Left hindlimb (tissue), 1 donor: ENCODE results near the gene SYT17.
"Not testable (repeated sequence)": the region's sequence is repeated elsewhere in the genome, so short reads cannot be mapped to it uniquely, and the experiment has no call there.

Experiments used
- DNase-seq: peaks from one replicate; pipeline ENCODE4 v3.0.0-alpha.2; 2018

The SYT17 gene

GRCh38 chr16:19174478-19174877, 6.4 kb downstream of the SYT17 start:
- DNase-seq = no peak

GRCh38 chr16:19175492-19176262, 7.6 kb downstream of the SYT17 start:
- no peak for DNase-seq

DNA sequence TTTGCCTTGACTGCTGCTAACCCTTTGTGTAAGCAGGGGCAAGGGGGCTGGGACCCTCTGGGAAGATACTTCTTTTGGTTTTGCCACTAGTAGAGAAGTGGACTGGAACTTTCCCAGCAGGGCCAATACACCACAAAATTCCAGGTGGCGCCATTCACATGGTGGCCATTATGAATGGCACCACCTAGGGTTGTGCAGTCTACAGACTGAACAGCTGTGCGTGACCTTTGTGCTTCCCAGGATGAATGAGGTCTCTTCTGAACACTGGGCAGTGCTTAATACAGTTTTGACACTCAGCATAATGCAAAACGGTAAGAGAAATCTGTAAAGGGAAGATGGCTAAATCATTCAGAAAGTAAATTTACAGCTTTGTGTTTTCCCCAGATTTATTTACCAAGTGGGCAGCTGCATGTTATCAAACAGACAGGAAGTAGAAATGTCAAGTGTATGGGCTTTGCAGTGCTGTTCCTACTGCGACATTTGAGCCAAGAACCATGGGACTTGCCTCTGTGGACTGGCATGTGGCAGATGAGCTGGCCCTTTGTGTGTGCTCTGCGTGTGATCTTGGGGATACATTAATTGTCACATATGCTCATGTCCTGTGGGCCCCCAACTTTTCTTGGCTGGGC, 9.2 kb downstream of the SYT17 start:
- DNase-seq = no peak

GRCh38 chr16:19179546-19180490, 11.8 kb downstream of the SYT17 start:
- peak; percentile 53 for DNase-seq

GRCh38 chr16:19180741-19181140, 12.7 kb downstream of the SYT17 start:
- DNase-seq = no peak

- no peak for DNase-seq
Observed at GRCh38 chr16:19182481-19182880, 14.4 kb downstream of the SYT17 start.

GRCh38 chr16:19183187-19183586, 15.1 kb downstream of the SYT17 start:
- no peak for DNase-seq

GRCh38 chr16:19184823-19185509, 16.9 kb downstream of the SYT17 start:
- DNase-seq = no peak

DNA sequence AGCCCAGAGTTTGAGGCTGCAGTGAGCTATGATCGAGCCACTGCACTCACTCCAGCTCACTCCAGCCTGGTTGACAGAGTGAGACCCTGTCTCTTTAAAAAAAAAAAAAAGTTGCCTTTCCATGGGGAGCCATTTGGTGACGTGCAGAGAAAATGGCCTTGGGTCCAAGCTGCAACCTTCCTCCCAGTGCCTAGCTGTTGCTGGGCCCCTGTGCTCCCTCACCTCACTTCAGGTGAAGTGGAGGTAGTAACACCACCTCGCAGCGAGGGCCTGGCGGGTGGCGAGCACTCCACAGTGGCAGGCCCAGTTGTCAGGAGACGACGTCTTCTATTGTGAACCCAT, 17.4 kb downstream of the SYT17 start:
- no peak for DNase-seq

DNA sequence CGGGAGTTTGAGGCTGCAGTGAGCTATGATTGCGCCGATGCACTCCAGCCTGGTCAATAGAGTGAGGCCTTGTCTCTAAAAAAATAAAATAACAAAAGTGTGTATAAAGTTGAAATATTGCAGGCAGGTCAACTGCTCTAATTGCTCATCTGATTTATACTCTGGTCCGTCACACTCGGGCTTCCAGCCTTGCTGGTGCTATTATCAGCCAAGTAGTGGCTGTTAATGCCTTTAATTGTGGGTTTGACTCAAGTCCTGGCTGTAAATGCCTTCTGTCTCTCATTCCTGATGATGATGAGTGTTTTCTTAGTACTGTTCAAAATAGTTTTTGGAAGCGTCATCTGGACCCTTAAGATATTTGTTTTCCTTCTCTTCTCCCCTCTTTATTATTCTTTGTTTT, 18.4 kb downstream of the SYT17 start:
- DNase-seq = no peak

GRCh38 chr16:19187961-19188360, 19.9 kb downstream of the SYT17 start:
- DNase-seq = not testable (repeated sequence)

DNA sequence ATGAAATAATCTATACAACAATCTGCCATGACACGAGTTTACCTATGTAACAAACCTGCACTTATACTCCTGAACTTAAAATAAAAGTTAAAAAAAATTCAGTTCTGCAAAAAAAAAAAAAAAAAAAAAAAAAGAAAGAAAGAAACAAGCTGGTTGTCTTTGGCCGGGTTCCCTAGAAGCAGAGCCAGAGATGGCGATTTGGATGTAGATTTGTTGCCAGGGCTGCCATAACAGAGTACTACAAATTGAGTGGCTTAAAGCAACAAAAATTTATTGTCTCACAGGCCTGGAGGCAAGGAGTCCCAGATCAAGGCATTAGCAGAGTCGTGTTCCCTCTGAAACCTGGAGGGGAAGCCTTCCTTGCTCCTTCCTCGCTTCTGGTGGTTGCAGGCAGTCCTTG, 20.4 kb downstream of the SYT17 start:
- no peak for DNase-seq

DNA sequence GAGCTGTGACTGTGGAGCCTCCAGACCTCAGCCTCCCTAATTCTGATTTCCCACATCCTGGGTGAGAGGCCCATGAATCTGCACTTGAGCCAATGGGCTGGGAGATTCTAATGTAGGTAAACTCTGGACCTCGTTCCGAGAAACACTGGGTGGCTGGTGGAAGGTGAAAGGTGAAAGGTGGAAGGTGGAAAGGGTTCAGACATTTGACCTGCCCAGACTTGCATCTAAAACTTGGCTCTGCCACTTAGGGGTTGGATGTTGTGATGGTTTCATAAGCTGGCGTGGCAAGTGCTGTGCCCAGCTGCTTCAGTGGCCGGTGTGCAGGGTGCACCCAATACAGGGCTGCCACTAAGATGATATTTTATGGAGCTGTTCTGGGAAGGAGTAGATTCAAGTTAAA, 24.8 kb downstream of the SYT17 start:
- no peak for DNase-seq

GRCh38 chr16:19196871-19197270, 28.8 kb downstream of the SYT17 start:
- no peak for DNase-seq

GRCh38 chr16:19203374-19203966, 35.4 kb downstream of the SYT17 start:
- no peak for DNase-seq

- DNase-seq = no peak
Observed at GRCh38 chr16:19210280-19210924, 42.4 kb downstream of the SYT17 start.

- no peak for DNase-seq
Observed at GRCh38 chr16:19210968-19211367, 42.9 kb downstream of the SYT17 start.

DNA sequence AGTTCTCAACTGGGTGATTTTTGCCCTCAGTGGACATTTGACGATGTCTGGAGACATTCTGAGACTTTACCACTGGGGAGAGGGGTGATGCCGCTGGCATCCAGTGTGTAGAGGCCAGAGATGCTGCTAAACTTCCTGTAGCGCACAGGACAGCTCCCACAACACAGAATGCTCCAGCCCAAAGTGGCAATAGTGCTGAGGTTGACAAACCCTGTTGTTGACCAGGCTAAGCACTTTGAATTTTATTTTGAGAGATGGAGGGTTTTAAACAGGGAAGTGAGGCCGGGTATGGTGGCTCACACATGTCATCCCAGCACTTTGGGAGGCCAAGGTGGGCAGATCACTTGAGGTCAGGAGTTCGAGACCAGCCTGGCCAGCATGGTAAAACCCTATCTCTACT, 44.0 kb downstream of the SYT17 start:
- no peak for DNase-seq

GRCh38 chr16:19213885-19214284, 45.8 kb downstream of the SYT17 start:
- no peak for DNase-seq

DNA sequence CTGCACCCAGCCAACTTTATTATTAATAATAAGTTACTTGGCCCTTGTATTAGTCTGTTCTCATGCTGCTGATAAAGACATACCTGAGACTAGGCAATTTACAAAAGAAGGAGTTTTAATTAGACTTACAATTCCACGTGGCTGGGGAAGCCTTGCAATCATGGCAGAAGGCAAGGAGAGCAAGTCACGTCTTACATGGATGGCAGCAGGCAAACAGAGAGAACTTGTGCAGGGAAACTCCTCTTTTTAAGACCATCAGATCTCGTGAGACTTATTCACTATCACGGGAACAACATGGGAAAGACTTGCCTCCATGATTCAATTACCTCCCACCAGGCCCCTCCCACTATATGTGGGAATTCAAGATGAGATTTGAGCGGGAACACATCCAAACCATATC, 47.7 kb downstream of the SYT17 start:
- DNase-seq = no peak

DNA sequence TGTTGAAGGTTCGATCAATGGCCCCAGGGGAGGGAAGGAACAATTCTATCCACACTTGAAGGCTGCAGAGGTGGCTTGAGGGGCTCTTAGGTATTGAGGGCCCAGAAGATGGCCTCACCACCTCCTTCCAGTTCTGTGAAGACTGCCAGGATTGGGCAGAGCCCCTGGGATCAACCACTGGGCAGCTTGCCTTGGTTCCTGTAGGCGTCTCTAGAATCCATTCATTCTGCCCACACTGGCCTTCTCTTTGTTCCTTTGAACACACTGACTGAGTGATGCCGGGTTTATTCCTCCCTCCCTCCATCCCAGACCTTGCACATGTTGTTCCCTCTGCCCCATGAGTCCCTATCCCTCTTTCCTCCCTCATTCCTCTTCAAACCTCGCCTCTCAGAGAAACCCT, 50.5 kb downstream of the SYT17 start:
- no peak for DNase-seq

DNA sequence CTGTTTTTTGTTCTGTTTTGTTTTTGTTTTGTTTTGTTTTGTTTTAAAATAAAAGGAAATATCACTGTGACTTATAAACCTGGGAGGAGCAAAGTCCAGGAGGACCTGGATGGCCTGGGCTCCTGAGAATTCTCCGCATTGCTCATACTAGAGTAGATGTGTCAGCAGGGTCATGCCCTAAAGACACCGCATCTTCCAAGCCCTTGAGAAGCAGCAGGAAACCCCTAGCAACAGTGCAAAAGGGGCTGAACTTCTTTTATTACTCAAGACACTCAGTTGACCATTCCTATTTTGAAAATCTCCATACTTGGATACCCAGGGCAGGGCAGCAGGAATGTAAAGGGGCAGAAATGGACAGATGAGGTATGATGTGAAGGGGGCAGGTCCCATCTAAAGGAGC, 51.8 kb downstream of the SYT17 start:
- DNase-seq = no peak
